Measurements from ENCODE around the gene PDLIM5. TPM values are rescaled to one million over a fixed set of nuclear protein-coding genes. Genes with fewer than 3 reads are reported as not detected.

PDLIM5 gene
- total RNA-seq, 4 donors from 2014 or later: 62.9 to 133 (median 110) TPM

DNA sequence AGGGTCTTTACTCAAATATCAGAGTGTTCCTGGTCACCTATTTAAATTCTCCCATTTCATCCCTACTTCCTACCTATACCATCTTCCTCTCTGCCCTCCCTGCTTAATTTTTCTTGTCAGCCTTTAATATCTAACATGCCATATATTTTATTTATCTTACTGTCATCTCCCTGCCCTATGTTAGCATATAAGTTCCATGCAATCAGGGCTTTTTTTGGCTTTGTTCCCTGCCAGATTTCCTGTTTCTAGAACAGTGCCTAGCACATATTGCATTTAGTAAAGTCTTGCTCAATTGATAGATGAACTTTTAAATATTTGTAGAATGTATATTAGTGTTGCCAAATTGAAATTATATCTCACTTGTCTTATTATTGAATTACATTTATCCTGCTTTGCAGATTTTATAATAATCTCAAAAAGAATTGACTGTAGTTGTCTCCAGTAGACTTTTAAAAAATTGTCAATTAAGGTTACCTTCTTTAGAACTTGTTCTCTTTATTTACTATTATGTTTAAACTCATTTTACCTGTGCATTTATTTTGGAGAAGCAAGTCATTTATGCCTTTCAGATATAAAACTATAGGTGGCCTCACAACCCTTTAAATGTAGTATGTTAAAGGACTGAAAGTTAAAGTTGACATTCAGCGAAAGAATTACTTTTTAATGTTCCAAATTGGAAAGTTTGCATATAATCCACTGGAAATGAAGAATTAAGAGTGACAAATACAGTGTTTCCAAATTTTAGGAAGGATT is 197.8 kb downstream of the PDLIM5 start:
- no peak overlapping the region for H3K4me3 ChIP-seq
- 89 to 90% methylated on average over 1 of the region's 1 CpG for WGBS, 2 donors (ENCODE audit: low coverage in 1 of 2)
- intact Hi-C loops (cut with DNase I; ENCODE audit: low total_unique reads) (no loop called here), in situ Hi-C loops (cut with MboI; ENCODE audit: low pct_ligation_motif_present in 1 of 4, low pct_unique_long_range_greater_than_20kb in 1 of 4, low sequenced_read_pairs in 3 of 4) (loop anchor here in 1 of 4 donors (25.0 kb wide), 1 partner anchor 463 kb away; no protein-coding TSS in a partner anchor)
- peaks cover 0 to 15% (median 5%) of the 10 kb centered on the region in 4 donors for H3K36me3 ChIP-seq
- TF ChIP-seq EP300 (IDR thresholded peaks at IDR 0.05; ENCODE audit: low read depth): no peak
- H3K9me3 ChIP-seq: no peaks in the 10 kb centered on the region
- peaks cover 8 to 26% (median 25%) of the 10 kb centered on the region in 4 donors for H3K4me1 ChIP-seq
- no peak overlapping the region for H3K27ac ChIP-seq
- no peaks in the 10 kb centered on the region for H3K27me3 ChIP-seq
- no peak for DNase-seq

DNA sequence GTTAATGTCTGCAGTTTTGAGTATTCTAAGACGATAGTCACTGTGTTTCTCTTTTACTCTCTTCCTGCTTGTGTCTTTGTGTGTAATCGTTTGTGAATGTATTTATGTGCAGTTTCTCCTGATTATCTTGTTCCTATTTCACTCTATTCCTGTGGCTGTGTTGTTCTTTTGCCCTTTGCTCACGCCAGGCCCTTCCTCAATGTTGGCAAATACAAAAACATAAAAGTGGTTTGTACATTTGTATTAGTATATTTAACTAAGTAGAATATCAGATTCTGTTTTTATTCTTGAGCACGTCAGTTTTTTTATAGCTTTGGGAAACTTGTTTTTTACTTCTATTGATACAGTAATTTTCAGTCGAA is 198.4 kb downstream of the PDLIM5 start:
- in situ Hi-C loops (cut with MboI; ENCODE audit: low pct_ligation_motif_present in 1 of 4, low pct_unique_long_range_greater_than_20kb in 1 of 4, low sequenced_read_pairs in 3 of 4): no loop called here
- 48 to 55% methylated on average over 5 of the region's 5 CpGs for WGBS, 2 donors (ENCODE audit: low coverage in 1 of 2)
- DNase-seq: no peak

GRCh38 chr4:94650690-94651089 is 198.9 kb downstream of the PDLIM5 start:
- H3K9me3 ChIP-seq: no peaks in the 10 kb centered on the region
- peak overlapping the region in 1 of 4 donors; percentile 5 for H3K27ac ChIP-seq
- no peak for TF ChIP-seq CTCF (IDR thresholded peaks at IDR 0.05)
- TF ChIP-seq POLR2A (IDR thresholded peaks at IDR 0.05): no peak
- no peak for TF ChIP-seq POLR2AphosphoS5 (IDR thresholded peaks at IDR 0.05)
- no peak for DNase-seq
- no peak overlapping the region for H3K4me3 ChIP-seq
- no peaks in the 10 kb centered on the region for H3K27me3 ChIP-seq
- WGBS, 2 donors (ENCODE audit: low coverage in 1 of 2): 47 to 51% methylated on average over 3 of the region's 3 CpGs
- intact Hi-C loops (cut with DNase I; ENCODE audit: low total_unique reads) (no loop called here), in situ Hi-C loops (cut with MboI; ENCODE audit: low pct_ligation_motif_present in 1 of 4, low pct_unique_long_range_greater_than_20kb in 1 of 4, low sequenced_read_pairs in 3 of 4) (no loop called here)
- H3K36me3 ChIP-seq: peaks cover 0 to 10% (median 4%) of the 10 kb centered on the region in 4 donors
- H3K4me1 ChIP-seq: peaks cover 8 to 26% (median 25%) of the 10 kb centered on the region in 4 donors

More for the DNA sequence above, 198.4 kb downstream of the PDLIM5 start:
- Histone ChIP-seq H3K9me3 (no peaks in the 10 kb centered on the region), H3K36me3 (peaks cover 0 to 15% (median 5%) of the 10 kb centered on the region in 4 donors), H3K27ac (peak overlapping the region in 1 of 4 donors; percentile 5), H3K27me3 (no peaks in the 10 kb centered on the region), H3K4me3 (no peak overlapping the region), H3K4me1 (peaks cover 8 to 26% (median 25%) of the 10 kb centered on the region in 4 donors)
- TF ChIP-seq CTCF (IDR thresholded peaks at IDR 0.05) (no peak), EP300 (IDR thresholded peaks at IDR 0.05; ENCODE audit: low read depth) (no peak), POLR2AphosphoS5 (IDR thresholded peaks at IDR 0.05) (no peak), POLR2A (IDR thresholded peaks at IDR 0.05) (no peak)
- intact Hi-C loops (cut with DNase I; ENCODE audit: low total_unique reads): no loop called here

DNA sequence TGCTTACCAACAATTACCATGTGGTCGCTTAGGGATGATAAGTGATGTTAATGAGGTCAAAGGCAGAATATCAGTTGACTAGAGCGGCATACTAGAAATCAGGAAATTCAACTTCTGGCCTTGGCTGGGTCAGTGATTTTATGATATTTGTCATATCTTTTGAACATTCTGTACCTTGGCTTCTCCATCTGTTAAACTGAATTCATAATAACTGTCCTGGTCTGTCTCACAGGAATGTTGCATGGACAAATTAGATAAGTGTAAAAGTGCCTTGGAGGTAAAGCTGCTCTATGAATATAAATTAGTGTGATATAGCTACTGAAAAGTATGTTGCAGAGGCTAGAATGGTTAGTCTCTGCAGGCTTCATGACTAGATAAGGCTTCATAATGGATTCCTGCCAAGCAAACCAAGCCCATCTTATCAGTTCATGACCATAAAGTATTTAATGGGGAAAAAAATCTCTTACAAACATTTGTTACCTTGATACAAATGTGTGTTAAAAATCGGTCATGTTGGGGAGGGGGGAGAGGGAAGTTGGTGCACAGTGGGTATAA is 201.4 kb downstream of the PDLIM5 start:
- 59 to 60% methylated on average over 3 of the region's 3 CpGs for WGBS, 2 donors (ENCODE audit: low coverage in 1 of 2)
- intact Hi-C loops (cut with DNase I; ENCODE audit: low total_unique reads) (no loop called here), in situ Hi-C loops (cut with MboI; ENCODE audit: low pct_ligation_motif_present in 1 of 4, low pct_unique_long_range_greater_than_20kb in 1 of 4, low sequenced_read_pairs in 3 of 4) (no loop called here)
- Histone ChIP-seq H3K27ac (no peak overlapping the region), H3K4me3 (no peak overlapping the region), H3K4me1 (peaks cover 8 to 26% (median 25%) of the 10 kb centered on the region in 4 donors), H3K36me3 (peaks cover 0 to 11% (median 5%) of the 10 kb centered on the region in 4 donors), H3K9me3 (no peaks in the 10 kb centered on the region), H3K27me3 (no peaks in the 10 kb centered on the region)
- no peak for DNase-seq
- TF ChIP-seq POLR2AphosphoS5 (IDR thresholded peaks at IDR 0.05): no peak
- TF ChIP-seq EP300 (IDR thresholded peaks at IDR 0.05; ENCODE audit: low read depth): no peak
- TF ChIP-seq POLR2A (IDR thresholded peaks at IDR 0.05): no peak
- no peak for TF ChIP-seq CTCF (IDR thresholded peaks at IDR 0.05)

Measured in transverse colon (tissue), 4 donors.